ENCODE measurements around the gene OR5A1.
"Not testable (repeated sequence)": the region's sequence is repeated elsewhere in the genome, so short reads cannot be mapped to it uniquely, and the experiment has no call there.

OR5A1 gene

GRCh38 chr11:59429924-59430516 is 6.2 kb upstream of the OR5A1 start:
- H3K4me3 ChIP-seq (ENCODE audit: low read depth, low read length) = no peak overlapping the region
- TF ChIP-seq, protein P1, sequence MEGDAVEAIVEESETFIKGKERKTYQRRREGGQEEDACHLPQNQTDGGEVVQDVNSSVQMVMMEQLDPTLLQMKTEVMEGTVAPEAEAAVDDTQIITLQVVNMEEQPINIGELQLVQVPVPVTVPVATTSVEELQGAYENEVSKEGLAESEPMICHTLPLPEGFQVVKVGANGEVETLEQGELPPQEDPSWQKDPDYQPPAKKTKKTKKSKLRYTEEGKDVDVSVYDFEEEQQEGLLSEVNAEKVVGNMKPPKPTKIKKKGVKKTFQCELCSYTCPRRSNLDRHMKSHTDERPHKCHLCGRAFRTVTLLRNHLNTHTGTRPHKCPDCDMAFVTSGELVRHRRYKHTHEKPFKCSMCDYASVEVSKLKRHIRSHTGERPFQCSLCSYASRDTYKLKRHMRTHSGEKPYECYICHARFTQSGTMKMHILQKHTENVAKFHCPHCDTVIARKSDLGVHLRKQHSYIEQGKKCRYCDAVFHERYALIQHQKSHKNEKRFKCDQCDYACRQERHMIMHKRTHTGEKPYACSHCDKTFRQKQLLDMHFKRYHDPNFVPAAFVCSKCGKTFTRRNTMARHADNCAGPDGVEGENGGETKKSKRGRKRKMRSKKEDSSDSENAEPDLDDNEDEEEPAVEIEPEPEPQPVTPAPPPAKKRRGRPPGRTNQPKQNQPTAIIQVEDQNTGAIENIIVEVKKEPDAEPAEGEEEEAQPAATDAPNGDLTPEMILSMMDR (IDR thresholded peaks at IDR 0.05; ENCODE audit: low read depth, low read length) = peak; percentile 47; the same call in 1 of the 2 replicates

GRCh38 chr11:59437770-59438169 is 1.5 kb downstream of the OR5A1 start:
- TF ChIP-seq, protein P1 (IDR thresholded peaks at IDR 0.05; ENCODE audit: low read depth, low read length) = no peak
- H3K4me3 ChIP-seq (ENCODE audit: low read depth, low read length) = no peak overlapping the region

- H3K4me3 ChIP-seq (ENCODE audit: low read depth, low read length) = not testable (repeated sequence)
Measured at GRCh38 chr11:59445624-59446023, 9.4 kb downstream of the OR5A1 start.

DNA sequence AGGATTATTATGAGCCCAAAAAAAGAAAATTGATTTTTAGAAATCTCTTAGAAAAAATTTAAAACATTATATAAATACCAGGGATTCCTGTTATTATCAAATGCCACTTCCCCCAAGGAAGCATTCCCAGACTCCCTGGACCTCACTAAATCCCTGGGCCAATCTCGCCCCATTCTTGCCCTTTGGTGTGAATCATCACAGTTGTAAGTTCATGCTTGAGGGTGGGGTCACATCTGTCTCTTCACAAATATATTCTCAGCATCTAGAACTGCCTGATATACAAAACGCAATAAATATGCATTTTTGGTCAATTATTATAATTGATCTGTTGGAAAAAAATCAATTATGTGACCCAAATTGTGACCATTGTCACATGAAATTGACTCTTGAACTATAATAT is 12.2 kb downstream of the OR5A1 start:
- no peak overlapping the region for H3K4me3 ChIP-seq (ENCODE audit: low read depth, low read length)
- TF ChIP-seq, protein P1 (IDR thresholded peaks at IDR 0.05; ENCODE audit: low read depth, low read length) = no peak

DNA sequence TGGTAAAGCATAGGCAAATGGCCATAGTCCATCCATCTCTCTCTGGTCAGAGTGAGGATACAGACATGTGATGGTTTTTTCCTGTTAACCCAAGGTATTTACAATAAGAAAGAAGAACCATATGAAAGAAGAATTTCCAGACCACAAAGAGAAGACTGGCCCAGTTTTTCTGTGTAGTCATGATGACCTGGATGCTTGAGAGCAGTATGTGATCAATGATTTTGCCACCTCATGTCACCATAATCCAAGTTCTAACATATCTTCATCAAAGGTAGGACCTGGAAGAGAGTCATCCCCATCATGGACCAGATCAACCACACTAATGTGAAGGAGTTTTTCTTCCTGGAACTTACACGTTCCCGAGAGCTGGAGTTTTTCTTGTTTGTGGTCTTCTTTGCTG is 20.4 kb downstream of the OR5A1 start, which contains the start of gene OR4D6:
Gene OR4D6 (plus strand): TSS at position 301 of the 400 bp plus-strand sequence. CDS start 0 bp downstream, at position 301.
- TF ChIP-seq, protein P1 (IDR thresholded peaks at IDR 0.05; ENCODE audit: low read depth, low read length) = no peak
- no peak within 1 kb of the TSS for H3K4me3 ChIP-seq (ENCODE audit: low read depth, low read length)

DNA sequence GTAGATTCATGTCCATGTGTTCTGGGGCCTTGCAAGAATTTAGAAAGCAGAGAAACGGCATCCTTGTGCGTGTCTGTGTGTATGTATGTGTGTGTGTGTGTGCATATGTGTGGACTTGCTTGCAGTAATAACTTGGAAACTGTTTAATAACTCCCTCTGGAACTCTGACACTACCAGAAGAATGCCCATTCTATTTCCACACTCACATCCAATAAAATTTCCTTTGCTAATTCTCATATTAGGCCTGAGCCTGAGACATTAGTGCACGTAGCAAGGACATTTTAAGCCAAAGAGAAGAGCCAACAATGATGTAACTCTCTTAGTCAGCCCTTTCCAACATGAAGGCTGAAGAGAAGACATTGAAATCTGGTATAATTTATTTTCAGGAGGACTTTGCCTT is 23.6 kb downstream of the OR5A1 start:
- H3K4me3 ChIP-seq (ENCODE audit: low read depth, low read length) = no peak overlapping the region
- TF ChIP-seq, protein P1 (IDR thresholded peaks at IDR 0.05; ENCODE audit: low read depth, low read length) = no peak

GRCh38 chr11:59463190-59463641 is 26.9 kb downstream of the OR5A1 start:
- H3K4me3 ChIP-seq (ENCODE audit: low read depth, low read length) = no peak overlapping the region
- TF ChIP-seq, protein P1 (IDR thresholded peaks at IDR 0.05; ENCODE audit: low read depth, low read length) = no peak

- TF ChIP-seq, protein P1 (IDR thresholded peaks at IDR 0.05; ENCODE audit: low read depth, low read length) = no peak
- H3K4me3 ChIP-seq (ENCODE audit: low read depth, low read length) = no peak within 1 kb of the TSS
Measured at GRCh38 chr11:59473015-59473414, 36.7 kb downstream of the OR5A1 start, which contains the start of gene OR4D10. Gene OR4D10, plus strand, starts transcription at chr11:59473315. Its CDS starts 4,115 bp downstream, at chr11:59477430.

Data from WI38 (cell line).